SH-SY5Y (cell line): Measurements from ENCODE around the gene ITPR2.

ENCODE experiments used
- GATA2 ChIP-seq: IDR thresholded peaks from 2 replicates; pipeline ENCODE4 v1.6.1; 2011; ENCODE audit warnings: mild to moderate bottlenecking, low read depth, low read length
- GATA3 ChIP-seq: IDR thresholded peaks from 2 replicates; pipeline ENCODE4 v1.6.1; 2011; ENCODE audit warnings: low read depth, mild to moderate bottlenecking, low read length, moderate library complexity

DNA sequence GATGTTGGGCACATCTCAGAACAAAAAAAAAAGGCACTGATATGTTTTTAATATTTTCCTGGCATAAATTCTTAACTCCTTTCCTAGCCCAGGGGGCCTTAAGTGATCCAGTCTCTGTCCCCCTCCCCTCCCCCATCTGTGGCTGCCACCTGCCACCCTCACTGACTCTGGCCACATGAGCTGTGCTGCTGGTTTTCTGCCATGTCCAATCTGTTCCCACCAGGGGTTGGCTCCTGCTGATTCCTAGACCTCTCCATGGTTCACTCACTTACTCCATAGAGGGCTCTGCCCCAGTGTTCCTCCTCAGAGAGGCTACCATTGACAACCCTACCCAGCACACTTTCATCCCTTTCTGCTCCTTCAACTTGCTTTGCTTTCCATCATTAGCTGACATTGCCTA, 474.3 kb downstream of the ITPR2 start:
- TF ChIP-seq GATA2 = no peak
- TF ChIP-seq GATA3 = no peak
